MM.1S (cell line): ENCODE results near the gene SIRT2.

Experiments
- DNase-seq: peaks from one replicate; pipeline ENCODE4 v3.0.0-alpha.2; 2015
- H2AFZ ChIP-seq: fragments of 300-600 bp; sonication (generic); 2 replicates; pipeline ENCODE4 v1.6.0; 2016; ENCODE audit warnings: antibody characterized with exemption, low read length
- H3F3A ChIP-seq: fragments of 300-600 bp; sonication (generic); 2 replicates; pipeline ENCODE4 v1.6.1; 2016; ENCODE audit warnings: mild to moderate bottlenecking, antibody characterized with exemption, low read length, moderate library complexity, mixed read lengths; ENCODE audit not compliant: insufficient read depth
- H3K27ac ChIP-seq: fragments of 300-600 bp; sonication (generic); 2 replicates; pipeline ENCODE4 v1.5.1; 2016; ENCODE audit warnings: mild to moderate bottlenecking, low read length
- H3K27me3 ChIP-seq: fragments of 300-600 bp; sonication (generic); replicated peaks from 2 replicates; pipeline ENCODE4 v1.6.0; 2016; ENCODE audit warnings: low read length; ENCODE audit not compliant: insufficient read depth
- H3K36me3 ChIP-seq: fragments of 300-600 bp; sonication (generic); replicated peaks from 2 replicates; pipeline ENCODE4 v1.6.1; 2016; ENCODE audit warnings: mild to moderate bottlenecking, low read length, mixed read lengths; ENCODE audit not compliant: insufficient read depth
- H3K4me1 ChIP-seq: fragments of 300-600 bp; sonication (generic); 2 replicates; pipeline ENCODE4 v1.6.1; 2016; ENCODE audit warnings: low read length, mixed read lengths
- H3K4me2 ChIP-seq: fragments of 300-600 bp; sonication (generic); 2 replicates; pipeline ENCODE4 v1.6.0; 2016; ENCODE audit warnings: low read depth, low read length
- H3K4me3 ChIP-seq: fragments of 300-600 bp; sonication (generic); 2 replicates; pipeline ENCODE4 v1.5.1; 2016; ENCODE audit warnings: low read length, mixed read lengths
- H3K79me2 ChIP-seq: fragments of 300-600 bp; sonication (generic); 2 replicates; pipeline ENCODE4 v1.6.1; 2016; ENCODE audit warnings: mixed run types, low read length, mixed read lengths
- H3K9ac ChIP-seq: fragments of 300-600 bp; sonication (generic); 2 replicates; pipeline ENCODE4 v1.6.1; 2016; ENCODE audit warnings: low read length, mixed read lengths
- H3K9me2 ChIP-seq: fragments of 300-600 bp; sonication (generic); replicated peaks from 2 replicates; pipeline ENCODE4 v1.6.1; 2016; ENCODE audit warnings: mild to moderate bottlenecking, low read length, mixed read lengths; ENCODE audit not compliant: insufficient read depth
- H3K9me3 ChIP-seq: fragments of 300-600 bp; sonication (generic); replicated peaks from 2 replicates; pipeline ENCODE4 v1.6.1; 2016; ENCODE audit warnings: mild to moderate bottlenecking, low read length, mixed read lengths; ENCODE audit not compliant: insufficient read depth
- H4K20me1 ChIP-seq: fragments of 300-600 bp; sonication (generic); 2 replicates; pipeline ENCODE4 v1.6.1; 2016; ENCODE audit warnings: mild to moderate bottlenecking, low read length, moderate library complexity, mixed read lengths; ENCODE audit not compliant: insufficient read depth
- CTCF ChIP-seq: fragments of 300-600 bp; sonication (generic); IDR thresholded peaks from 2 replicates; pipeline ENCODE4 v1.5.1; 2016; ENCODE audit warnings: antibody characterized with exemption, low read length, mixed read lengths
- EZH2 ChIP-seq: fragments of 300-600 bp; sonication (generic); optimal IDR thresholded peaks from 2 replicates; pipeline ENCODE3; 2017; ENCODE audit warnings: low read depth, mild to moderate bottlenecking, antibody characterized with exemption, low read length, mixed read lengths
- EZH2phosphoT487 ChIP-seq: fragments of 300-600 bp; sonication (generic); IDR thresholded peaks from 2 replicates; pipeline ENCODE4 v1.6.1; 2018; ENCODE audit warnings: antibody characterized with exemption, low read length

Gene SIRT2

GRCh38 chr19:38850436-38850975 lies 48.9 kb downstream of the SIRT2 start:
- peak overlapping the region; percentile 82 for H3K9ac ChIP-seq
- peak overlapping the region; percentile 67 for H3K4me3 ChIP-seq
- H2AFZ ChIP-seq = peak overlapping the region; percentile 68
- H3K36me3 ChIP-seq = peaks cover 14% of the 10 kb centered on the region
- peaks cover 54% of the 10 kb centered on the region for H3K79me2 ChIP-seq
- peaks cover 11% of the 10 kb centered on the region for H3K4me1 ChIP-seq
- H3K27me3 ChIP-seq = no peaks in the 10 kb centered on the region
- no peak for DNase-seq
- no peaks in the 10 kb centered on the region for H3K9me3 ChIP-seq
- TF ChIP-seq CTCF (no peak), EZH2phosphoT487 (no peak), EZH2 (no peak)
- H4K20me1 ChIP-seq = peaks cover 5% of the 10 kb centered on the region; the same call in 1 of the 2 replicates
- H3K4me2 ChIP-seq = peak overlapping the region; percentile 99
- H3K27ac ChIP-seq = peak overlapping the region; percentile 93
- H3F3A ChIP-seq = peaks cover 19% of the 10 kb centered on the region
- H3K9me2 ChIP-seq = no peaks in the 10 kb centered on the region

GRCh38 chr19:38849860-38850435 lies 49.5 kb downstream of the SIRT2 start, which contains the start of gene HNRNPL:
Gene HNRNPL (minus strand): TSS chr19:38849986. CDS start chr19:38849966, 20 bp downstream.
- H2AFZ ChIP-seq = peak within 1 kb of the TSS; percentile 68

GRCh38 chr19:38849147-38849859 lies 50.1 kb downstream of the SIRT2 start:
- peak; percentile 97 for DNase-seq
- peaks cover 20% of the 10 kb centered on the region for H3K36me3 ChIP-seq
- peak overlapping the region; percentile 98 for H3K9ac ChIP-seq
- H3K27me3 ChIP-seq = no peaks in the 10 kb centered on the region
- no peak overlapping the region for H2AFZ ChIP-seq
- no peak for TF ChIP-seq CTCF
- TF ChIP-seq EZH2 = no peak
- TF ChIP-seq EZH2phosphoT487 = no peak
- H4K20me1 ChIP-seq = peaks cover 6% of the 10 kb centered on the region; the same call in 1 of the 2 replicates
- H3K4me2 ChIP-seq = peak overlapping the region; percentile 97
- no peaks in the 10 kb centered on the region for H3K9me2 ChIP-seq
- H3K27ac ChIP-seq = peak overlapping the region; percentile 93
- peaks cover 11% of the 10 kb centered on the region for H3K4me1 ChIP-seq
- no peaks in the 10 kb centered on the region for H3K9me3 ChIP-seq
- H3K4me3 ChIP-seq = peak overlapping the region; percentile 75
- H3K79me2 ChIP-seq = peaks cover 66% of the 10 kb centered on the region
- peaks cover 19% of the 10 kb centered on the region for H3F3A ChIP-seq

More at GRCh38 chr19:38849860-38850435, 49.5 kb downstream of the SIRT2 start, which contains the start of gene HNRNPL:
- Histone ChIP-seq H3F3A (peaks cover 19% of the 10 kb centered on the region), H4K20me1 (peaks cover 5% of the 10 kb centered on the region; the same call in 1 of the 2 replicates), H3K36me3 (peaks cover 17% of the 10 kb centered on the region), H3K4me1 (peaks cover 11% of the 10 kb centered on the region), H3K4me3 (peak within 1 kb of the TSS; percentile 75), H3K27ac (peak within 1 kb of the TSS; percentile 93), H3K9ac (peak within 1 kb of the TSS; percentile 98), H3K9me3 (no peaks in the 10 kb centered on the region), H3K27me3 (no peaks in the 10 kb centered on the region), H3K79me2 (peaks cover 60% of the 10 kb centered on the region), H3K9me2 (no peaks in the 10 kb centered on the region), H3K4me2 (peak within 1 kb of the TSS; percentile 99)
- TF ChIP-seq CTCF = peak; percentile 40
- no peak for TF ChIP-seq EZH2
- peak; percentile 100 for DNase-seq
